HT1080 (cell line): ENCODE data around the gene AQP1. TPM values are rescaled to one million over a fixed set of nuclear protein-coding genes. Genes with fewer than 3 reads are reported as not detected.
A peak's percentile ranks its signal among the peaks of the same experiment; 100 is the strongest.

Source experiments
- DNase-seq: peaks from one replicate; pipeline ENCODE4 v3.0.0-alpha.2; 2015; ENCODE audit warnings: low read depth
- total RNA-seq: library from RNA; depleted of rRNA; stranded (reverse); fragments of >200 nt; shearing (Covaris generic); gene quantifications from 2 replicates; pipeline ENCODE4 v1.2.3, GENCODE V29; 2014; rRNA removed

The AQP1 gene
- total RNA-seq, 1 experiment from 2014 or later: not detected

DNA sequence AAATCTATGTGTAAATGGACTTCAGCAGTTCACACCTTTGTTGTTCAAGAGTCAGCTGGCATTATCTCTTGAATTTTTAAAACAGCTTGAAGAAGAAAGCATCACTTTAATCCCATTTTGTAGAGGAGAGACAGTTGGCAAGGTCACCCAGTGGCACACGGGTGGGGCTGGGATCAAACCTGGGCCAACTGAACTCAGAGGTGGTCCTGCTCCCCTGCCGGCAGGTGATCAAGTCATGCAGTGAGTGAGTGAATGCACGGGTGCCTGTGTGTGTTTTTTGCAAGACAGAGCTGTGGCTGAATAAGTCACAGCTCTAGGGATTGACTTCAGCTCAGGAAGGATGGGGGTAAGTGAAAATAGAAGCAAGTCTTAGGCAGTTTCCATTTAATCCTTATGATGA, 61.6 kb downstream of the AQP1 start:
- no peak for DNase-seq

DNA sequence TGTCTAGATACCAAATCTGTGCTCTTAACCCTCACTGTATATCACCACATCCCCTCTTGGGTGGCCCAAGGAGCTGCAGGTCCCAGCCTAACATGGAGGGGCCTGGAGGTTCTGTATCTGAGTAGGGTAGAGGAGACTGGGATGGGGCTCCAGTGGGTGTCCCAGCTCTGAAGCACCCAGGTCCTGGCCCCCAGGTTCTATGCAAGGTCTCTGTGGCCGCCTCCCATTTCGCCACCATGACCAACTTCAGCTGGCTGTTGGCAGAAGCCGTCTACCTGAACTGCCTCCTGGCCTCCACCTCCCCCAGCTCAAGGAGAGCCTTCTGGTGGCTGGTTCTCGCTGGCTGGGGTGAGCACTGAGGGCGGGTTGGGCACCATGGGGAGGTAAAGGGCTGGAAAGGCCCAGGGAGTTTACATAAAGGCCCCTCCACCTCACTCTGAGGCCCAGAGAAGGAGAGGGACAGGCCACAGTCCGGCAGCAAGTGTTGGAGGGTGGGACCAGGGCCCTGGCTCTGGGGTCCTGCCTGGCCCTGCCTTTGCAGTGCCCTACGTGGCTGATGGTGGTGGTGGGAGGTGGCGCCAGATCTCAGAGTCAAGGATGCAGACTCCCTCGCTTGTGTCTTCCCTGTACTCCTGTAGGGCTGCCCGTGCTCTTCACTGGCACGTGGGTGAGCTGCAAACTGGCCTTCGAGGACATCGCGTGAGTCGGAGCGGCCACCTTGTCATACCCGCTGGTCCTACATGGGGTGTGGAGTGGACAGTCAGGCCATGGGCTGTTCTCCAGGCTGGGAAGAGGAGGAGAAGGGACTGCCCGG, 62.3 kb downstream of the AQP1 start:
- DNase-seq: no peak

DNA sequence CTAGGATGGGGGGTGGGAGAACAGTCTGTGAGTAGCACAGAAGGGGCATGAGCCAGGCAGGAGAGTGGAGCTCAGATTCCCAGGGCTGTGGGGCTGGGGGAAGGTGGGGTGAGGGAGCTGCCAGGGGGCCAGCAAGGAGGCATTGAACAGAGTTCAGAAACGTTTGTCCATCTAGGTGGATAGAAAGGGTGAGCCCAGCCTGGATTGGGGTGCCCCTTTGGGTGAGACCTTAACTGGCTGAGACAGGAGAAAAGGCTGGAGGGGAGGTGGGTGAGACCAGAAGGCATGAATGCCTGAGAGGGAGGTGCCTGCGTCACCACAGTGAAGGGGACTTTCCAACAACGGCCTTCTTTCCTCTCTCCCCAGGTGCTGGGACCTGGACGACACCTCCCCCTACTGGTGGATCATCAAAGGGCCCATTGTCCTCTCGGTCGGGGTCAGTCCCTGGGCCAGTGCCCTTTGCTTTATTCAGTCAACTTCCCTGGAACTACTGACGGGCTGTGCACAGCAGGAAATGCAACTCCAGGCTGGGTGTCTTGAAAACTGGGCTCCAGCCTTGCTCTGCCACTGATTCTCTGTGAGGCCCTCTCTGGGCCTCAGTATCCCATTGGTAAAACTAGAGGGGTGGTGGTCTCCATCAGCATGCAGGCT, 63.1 kb downstream of the AQP1 start:
- DNase-seq: peak; percentile 39

Other genes starting within 250 kb of the AQP1 start
- gene CRHR2, start 229.4 kb upstream of the AQP1 start, total RNA-seq: not detected in 2 replicates
- not detected in 2 replicates for gene INMT, start 159.7 kb upstream of the AQP1 start, total RNA-seq
- gene MINDY4, start 140.4 kb upstream of the AQP1 start, total RNA-seq: 1.8 and 2.5 TPM in 2 replicates
- gene GHRHR, start 52.1 kb downstream of the AQP1 start, total RNA-seq: not detected in 2 replicates
- 0.14 and 1.4 TPM in 2 replicates for gene ADCYAP1R1, start 140.5 kb downstream of the AQP1 start, total RNA-seq